ENCODE measurements around the gene ZNF24.

The ZNF24 gene

GRCh38 chr18:35290094-35290735, 54.0 kb downstream of the ZNF24 start, which contains the start of gene ZSCAN30:
Gene ZSCAN30 (minus strand): TSS chr18:35290229. CDS start chr18:35264352, 25,877 bp downstream.
- peak; percentile 99 for DNase-seq

- no peak for DNase-seq
These were observed 54.5 kb downstream of the ZNF24 start for GRCh38 chr18:35289727-35290093.

GRCh38 chr18:35289293-35289692, 54.9 kb downstream of the ZNF24 start:
- no peak for DNase-seq

GRCh38 chr18:35284841-35285240, 59.4 kb downstream of the ZNF24 start:
- DNase-seq: no peak

- no peak for DNase-seq
These were observed 60.1 kb downstream of the ZNF24 start for GRCh38 chr18:35283923-35284794.

GRCh38 chr18:35282353-35282752, 61.9 kb downstream of the ZNF24 start:
- DNase-seq: no peak

Data from right forelimb (tissue), 1 donor.